Hematopoietic multipotent progenitor cell treated with erythropoietin and hydrocortisone succinate and interleukin-3 and kit ligand, for 17 days (in vitro differentiated cells): Measurements from ENCODE around the gene PLEK.
A peak's percentile ranks its signal among the peaks of the same experiment; 100 is the strongest.
"Not testable (repeated sequence)": the region's sequence is repeated elsewhere in the genome, so short reads cannot be mapped to it uniquely, and the experiment has no call there.

Experiments used
- DNase-seq: peaks from one replicate; pipeline ENCODE4 v3.0.0-alpha.2; 2015; ENCODE audit warnings: low spot score

The PLEK gene

GRCh38 chr2:68356599-68357239 is 8.4 kb upstream of the PLEK start:
- no peak for DNase-seq

- peak; percentile 83 for DNase-seq
Measured at GRCh38 chr2:68357605-68358337, 7.3 kb upstream of the PLEK start.

- DNase-seq, result no peak
Measured at GRCh38 chr2:68359889-68360288, 5.2 kb upstream of the PLEK start.

GRCh38 chr2:68362069-68362468 is 3.0 kb upstream of the PLEK start:
- peak; percentile 88 for DNase-seq

GRCh38 chr2:68362749-68363148 is 2.3 kb upstream of the PLEK start:
- no peak for DNase-seq

- no peak for DNase-seq
Measured at GRCh38 chr2:68363721-68364120, 1.4 kb upstream of the PLEK start.

- DNase-seq, result no peak
Measured at GRCh38 chr2:68366083-68366560, 1.0 kb downstream of the PLEK start.

GRCh38 chr2:68367953-68368653 is 3.0 kb downstream of the PLEK start:
- no peak for DNase-seq

- DNase-seq, result no peak
Measured at GRCh38 chr2:68368654-68369336, 3.7 kb downstream of the PLEK start.

GRCh38 chr2:68369337-68369734 is 4.3 kb downstream of the PLEK start:
- DNase-seq, result no peak

GRCh38 chr2:68371138-68371537 is 6.1 kb downstream of the PLEK start:
- no peak for DNase-seq

- DNase-seq, result no peak
Measured at GRCh38 chr2:68371581-68371980, 6.5 kb downstream of the PLEK start.

GRCh38 chr2:68372485-68372884 is 7.4 kb downstream of the PLEK start:
- no peak for DNase-seq

- DNase-seq, result no peak
Measured at GRCh38 chr2:68374184-68374583, 9.1 kb downstream of the PLEK start.

GRCh38 chr2:68375582-68375981 is 10.5 kb downstream of the PLEK start:
- DNase-seq, result no peak

- DNase-seq, result no peak
Measured at GRCh38 chr2:68377137-68377780, 12.2 kb downstream of the PLEK start.

GRCh38 chr2:68378779-68379178 is 13.7 kb downstream of the PLEK start:
- DNase-seq, result not testable (repeated sequence)

- DNase-seq, result no peak
Measured at GRCh38 chr2:68379184-68379708, 14.2 kb downstream of the PLEK start.

- no peak for DNase-seq
Measured at GRCh38 chr2:68383778-68384177, 18.7 kb downstream of the PLEK start.

- no peak for DNase-seq
Measured at GRCh38 chr2:68384485-68385107, 19.5 kb downstream of the PLEK start.

GRCh38 chr2:68385220-68385906 is 20.3 kb downstream of the PLEK start:
- DNase-seq, result no peak
